A549 (cell line): ENCODE measurements around the gene AP4E1.

ENCODE experiments used
- JUN ChIP-seq, 2 experiments: fragments of >200 bp; sonication (Bioruptor Twin); formaldehyde crosslinking; IDR thresholded peaks; 2 replicates in 1 of 2; 3 replicates in 1 of 2; pipeline ENCODE4 v1.6.1; 2016 to 2017
- TF ChIP-seq, protein P1 (sequence below): fragments of >200 bp; sonication (Bioruptor Twin); formaldehyde crosslinking; IDR thresholded peaks from 3 replicates; pipeline ENCODE4 v1.5.1; 2016

- TF ChIP-seq, protein P1, sequence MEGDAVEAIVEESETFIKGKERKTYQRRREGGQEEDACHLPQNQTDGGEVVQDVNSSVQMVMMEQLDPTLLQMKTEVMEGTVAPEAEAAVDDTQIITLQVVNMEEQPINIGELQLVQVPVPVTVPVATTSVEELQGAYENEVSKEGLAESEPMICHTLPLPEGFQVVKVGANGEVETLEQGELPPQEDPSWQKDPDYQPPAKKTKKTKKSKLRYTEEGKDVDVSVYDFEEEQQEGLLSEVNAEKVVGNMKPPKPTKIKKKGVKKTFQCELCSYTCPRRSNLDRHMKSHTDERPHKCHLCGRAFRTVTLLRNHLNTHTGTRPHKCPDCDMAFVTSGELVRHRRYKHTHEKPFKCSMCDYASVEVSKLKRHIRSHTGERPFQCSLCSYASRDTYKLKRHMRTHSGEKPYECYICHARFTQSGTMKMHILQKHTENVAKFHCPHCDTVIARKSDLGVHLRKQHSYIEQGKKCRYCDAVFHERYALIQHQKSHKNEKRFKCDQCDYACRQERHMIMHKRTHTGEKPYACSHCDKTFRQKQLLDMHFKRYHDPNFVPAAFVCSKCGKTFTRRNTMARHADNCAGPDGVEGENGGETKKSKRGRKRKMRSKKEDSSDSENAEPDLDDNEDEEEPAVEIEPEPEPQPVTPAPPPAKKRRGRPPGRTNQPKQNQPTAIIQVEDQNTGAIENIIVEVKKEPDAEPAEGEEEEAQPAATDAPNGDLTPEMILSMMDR = no peak
- TF ChIP-seq JUN (IDR thresholded peaks at IDR 0.05) = 0 out of 5 replicates have a peak, but pooled peaks of 1 of the 2 experiments have one; percentile 40
Measured at GRCh38 chr15:51030649-51031316, 122.3 kb downstream of the AP4E1 start.
